ENCODE data around the gene CPTP. TPM values are rescaled to one million over a fixed set of nuclear protein-coding genes. Genes with fewer than 3 reads are reported as not detected.
A peak's percentile ranks its signal among the peaks of the same experiment; 100 is the strongest.

Gene CPTP
- total RNA-seq, 4 donors from 2014 or later, result 12.0 to 24.9 (median 18.8) TPM

- Histone ChIP-seq H3K27ac (peak overlapping the region; percentile 81 to 92 (median 88)), H3K4me3 (peak overlapping the region; percentile 49 to 86 (median 60)), H3K36me3 (peaks cover 0 to 24% (median 4%) of the 10 kb centered on the region in 3 donors), H3K9me3 (no peaks in the 10 kb centered on the region), H3K4me1 (peaks cover 0 to 84% (median 74%) of the 10 kb centered on the region in 4 donors), H3K27me3 (no peaks in the 10 kb centered on the region)
- no peak for DNase-seq (ENCODE audit: low spot score in 2 of 2)
- TF ChIP-seq EP300 (IDR thresholded peaks at IDR 0.05), result peak in 1 of 2 donors; percentile 2
- TF ChIP-seq, protein P1, sequence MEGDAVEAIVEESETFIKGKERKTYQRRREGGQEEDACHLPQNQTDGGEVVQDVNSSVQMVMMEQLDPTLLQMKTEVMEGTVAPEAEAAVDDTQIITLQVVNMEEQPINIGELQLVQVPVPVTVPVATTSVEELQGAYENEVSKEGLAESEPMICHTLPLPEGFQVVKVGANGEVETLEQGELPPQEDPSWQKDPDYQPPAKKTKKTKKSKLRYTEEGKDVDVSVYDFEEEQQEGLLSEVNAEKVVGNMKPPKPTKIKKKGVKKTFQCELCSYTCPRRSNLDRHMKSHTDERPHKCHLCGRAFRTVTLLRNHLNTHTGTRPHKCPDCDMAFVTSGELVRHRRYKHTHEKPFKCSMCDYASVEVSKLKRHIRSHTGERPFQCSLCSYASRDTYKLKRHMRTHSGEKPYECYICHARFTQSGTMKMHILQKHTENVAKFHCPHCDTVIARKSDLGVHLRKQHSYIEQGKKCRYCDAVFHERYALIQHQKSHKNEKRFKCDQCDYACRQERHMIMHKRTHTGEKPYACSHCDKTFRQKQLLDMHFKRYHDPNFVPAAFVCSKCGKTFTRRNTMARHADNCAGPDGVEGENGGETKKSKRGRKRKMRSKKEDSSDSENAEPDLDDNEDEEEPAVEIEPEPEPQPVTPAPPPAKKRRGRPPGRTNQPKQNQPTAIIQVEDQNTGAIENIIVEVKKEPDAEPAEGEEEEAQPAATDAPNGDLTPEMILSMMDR (IDR thresholded peaks at IDR 0.05), result no peak
- no peak for TF ChIP-seq POLR2A (IDR thresholded peaks at IDR 0.05)
- 2 to 16% methylated on average over 16 to 17 of the region's 18 CpGs for WGBS, 2 donors
These were observed 33.4 kb downstream of the CPTP start for GRCh38 chr1:1357871-1358432.

- 14% methylated on average over 24 to 25 of the region's 29 CpGs for WGBS, 2 donors
- Histone ChIP-seq H3K4me1 (peaks cover 0 to 77% (median 67%) of the 10 kb centered on the region in 4 donors), H3K27me3 (no peaks in the 10 kb centered on the region), H3K36me3 (peaks cover 0 to 17% (median 4%) of the 10 kb centered on the region in 3 donors), H3K27ac (peak within 1 kb of the TSS; percentile 81 to 92 (median 88)), H3K4me3 (peak within 1 kb of the TSS; percentile 49 to 86 (median 60)), H3K9me3 (no peaks in the 10 kb centered on the region)
- TF ChIP-seq EP300 (IDR thresholded peaks at IDR 0.05), result peak; percentile 4 to 72
- TF ChIP-seq, protein P1 (IDR thresholded peaks at IDR 0.05), result no peak
- peak in 1 of 2 donors; percentile 49 for TF ChIP-seq POLR2A (IDR thresholded peaks at IDR 0.05)
- DNase-seq (ENCODE audit: low spot score in 2 of 2), result peak; percentile 79 to 82
These were observed 34.0 kb downstream of the CPTP start, which contains the start of gene MXRA8 for GRCh38 chr1:1358433-1359271. Gene MXRA8 (minus strand): TSS chr1:1358555. CDS start chr1:1358504, 51 bp downstream.

GRCh38 chr1:1359308-1359663, 34.7 kb downstream of the CPTP start:
- H3K9me3 ChIP-seq, result no peaks in the 10 kb centered on the region
- WGBS, 2 donors, result 19 to 31% methylated on average over 4 to 6 of the region's 6 CpGs

DNA sequence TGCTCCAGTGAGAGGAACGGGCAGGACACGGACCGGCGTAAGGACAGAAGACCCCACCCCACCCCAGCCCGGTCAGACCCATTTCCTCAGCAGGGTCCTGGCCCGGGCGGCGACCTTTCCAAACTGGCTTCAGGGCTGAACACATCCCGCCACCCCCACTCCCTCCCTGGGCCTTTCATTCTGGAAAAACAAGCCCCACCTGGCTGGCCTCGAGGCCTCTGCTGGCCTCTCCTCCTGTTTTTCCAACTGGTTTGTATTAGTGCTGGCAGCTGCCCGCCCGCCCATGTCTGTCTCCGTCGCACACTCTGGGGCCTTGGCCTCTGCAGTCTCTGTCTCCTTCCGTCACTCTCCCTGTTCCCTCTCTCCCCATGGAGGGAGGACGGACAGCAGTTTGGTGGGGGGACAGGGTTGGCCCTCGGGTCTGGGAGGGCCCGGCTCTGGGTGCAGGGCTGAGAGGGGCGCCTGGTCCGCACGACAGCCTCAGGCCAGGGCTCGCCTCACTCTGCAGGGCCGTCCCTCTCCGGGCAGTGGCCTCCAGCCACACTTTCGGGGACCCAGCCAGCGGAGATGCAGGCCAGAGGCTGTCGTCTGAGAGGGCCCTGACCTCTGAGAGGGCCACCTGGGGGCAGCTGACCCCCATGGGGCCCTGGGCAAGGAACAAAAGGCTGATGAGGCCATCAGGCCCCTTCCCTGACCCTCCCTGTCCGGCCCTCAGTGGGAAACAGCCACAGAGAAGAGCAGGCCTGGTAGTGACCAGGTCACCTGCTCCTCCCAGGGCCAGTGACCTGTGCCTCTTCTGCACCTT, 35.3 kb downstream of the CPTP start:
- Histone ChIP-seq H3K9me3 (no peaks in the 10 kb centered on the region), H3K27ac (peak overlapping the region; percentile 81 to 92 (median 88))

More at GRCh38 chr1:1359308-1359663, 34.7 kb downstream of the CPTP start:
- Histone ChIP-seq H3K4me3 (peak overlapping the region in 2 of 4 donors; percentile 14 to 66), H3K36me3 (peaks cover 0 to 11% (median 4%) of the 10 kb centered on the region in 3 donors), H3K27me3 (no peaks in the 10 kb centered on the region), H3K4me1 (peaks cover 0 to 70% (median 61%) of the 10 kb centered on the region in 4 donors), H3K27ac (peak overlapping the region; percentile 81 to 92 (median 88))
- TF ChIP-seq, protein P1 (IDR thresholded peaks at IDR 0.05), result no peak
- TF ChIP-seq POLR2A (IDR thresholded peaks at IDR 0.05) (no peak), EP300 (IDR thresholded peaks at IDR 0.05) (no peak)
- DNase-seq (ENCODE audit: low spot score in 2 of 2), result peak in 1 of 2 donors; percentile 68

More for the DNA sequence above, 35.3 kb downstream of the CPTP start:
- no peak for TF ChIP-seq POLR2A (IDR thresholded peaks at IDR 0.05)
- peak in 1 of 2 donors; percentile 80 for TF ChIP-seq EP300 (IDR thresholded peaks at IDR 0.05)
- TF ChIP-seq, protein P1 (IDR thresholded peaks at IDR 0.05), result no peak
- H3K27me3 ChIP-seq, result no peaks in the 10 kb centered on the region
- peak overlapping the region in 1 of 4 donors; percentile 66 for H3K4me3 ChIP-seq
- H3K4me1 ChIP-seq, result peaks cover 0 to 64% (median 55%) of the 10 kb centered on the region in 4 donors
- 26 to 37% methylated on average over 10 to 16 of the region's 28 CpGs for WGBS, 2 donors
- peak; percentile 80 to 81 for DNase-seq (ENCODE audit: low spot score in 2 of 2)
- peaks cover 0 to 5% (median under 1%) of the 10 kb centered on the region in 3 donors for H3K36me3 ChIP-seq

Measured in tibial nerve (tissue), 4 donors.